Suprapubic skin (tissue), 4 donors: ENCODE measurements around the gene SPIB. TPM values are rescaled to one million over a fixed set of nuclear protein-coding genes. Genes with fewer than 3 reads are reported as not detected.

Experiments
- DNase-seq, 2 donors: peaks; one replicate each; pipeline ENCODE4 v3.0.0-alpha.2; 2019; ENCODE audit warnings: low spot score in 2 of 2
- H3K27ac ChIP-seq: fragments of 200-600 bp; sonication (generic); one replicate; pipeline ENCODE4 v1.5.1; 2019
- H3K27me3 ChIP-seq: fragments of 200-600 bp; sonication (generic); one replicate; pipeline ENCODE4 v1.5.1; 2019
- H3K36me3 ChIP-seq: fragments of 200-600 bp; sonication (generic); one replicate; pipeline ENCODE4 v1.5.1; 2019
- H3K4me1 ChIP-seq: fragments of 200-600 bp; sonication (generic); one replicate; pipeline ENCODE4 v1.5.1; 2019
- H3K4me3 ChIP-seq: fragments of 200-600 bp; sonication (generic); one replicate; pipeline ENCODE4 v1.5.1; 2019; ENCODE audit warnings: mild to moderate bottlenecking
- H3K9me3 ChIP-seq: fragments of 200-600 bp; sonication (generic); one replicate; pipeline ENCODE4 v1.5.1; 2019
- EP300 ChIP-seq: sonication (generic); formaldehyde crosslinking; IDR thresholded peaks from one replicate; pipeline ENCODE4 v1.6.1; 2017; ENCODE audit warnings: antibody characterized with exemption
- POLR2A ChIP-seq, 2 donors: fragments of 450-650 bp; IDR thresholded peaks; one replicate each; pipeline ENCODE4 v1.6.1; 2017; ENCODE audit warnings: antibody characterized with exemption in 2 of 2, mild to moderate bottlenecking in 2 of 2, moderate library complexity in 2 of 2
- POLR2AphosphoS5 ChIP-seq, 3 donors: sonication (generic); formaldehyde crosslinking; IDR thresholded peaks; one replicate each; pipeline ENCODE4 v1.6.1; 2017; ENCODE audit warnings: antibody characterized with exemption in 3 of 3
- WGBS: methylation state at CpG from one replicate; pipeline ENCODE4 v1.1.5; 2018; 5-methylcytosine and 5-hydroxymethylcytosine counted together
- total RNA-seq, 4 donors: library from RNA; depleted of rRNA; stranded (reverse); fragments of >200 nt; gene quantifications; one replicate each; pipeline ENCODE4 v1.1.0, GENCODE V29; 2016
- TF ChIP-seq, protein P1 (sequence below), 2 donors: fragments of 200-600 bp in 1 of 2; fragments of 450-650 bp in 1 of 2; sonication (generic) in 1 of 2; IDR thresholded peaks; one replicate each; pipeline ENCODE4 v1.5.1; 2016 to 2019; ENCODE audit warnings: antibody characterized with exemption in 2 of 2, mild to moderate bottlenecking in 1 of 2, moderate library complexity in 1 of 2

SPIB gene
- total RNA-seq, 4 donors from 2014 or later, result not detected

DNA sequence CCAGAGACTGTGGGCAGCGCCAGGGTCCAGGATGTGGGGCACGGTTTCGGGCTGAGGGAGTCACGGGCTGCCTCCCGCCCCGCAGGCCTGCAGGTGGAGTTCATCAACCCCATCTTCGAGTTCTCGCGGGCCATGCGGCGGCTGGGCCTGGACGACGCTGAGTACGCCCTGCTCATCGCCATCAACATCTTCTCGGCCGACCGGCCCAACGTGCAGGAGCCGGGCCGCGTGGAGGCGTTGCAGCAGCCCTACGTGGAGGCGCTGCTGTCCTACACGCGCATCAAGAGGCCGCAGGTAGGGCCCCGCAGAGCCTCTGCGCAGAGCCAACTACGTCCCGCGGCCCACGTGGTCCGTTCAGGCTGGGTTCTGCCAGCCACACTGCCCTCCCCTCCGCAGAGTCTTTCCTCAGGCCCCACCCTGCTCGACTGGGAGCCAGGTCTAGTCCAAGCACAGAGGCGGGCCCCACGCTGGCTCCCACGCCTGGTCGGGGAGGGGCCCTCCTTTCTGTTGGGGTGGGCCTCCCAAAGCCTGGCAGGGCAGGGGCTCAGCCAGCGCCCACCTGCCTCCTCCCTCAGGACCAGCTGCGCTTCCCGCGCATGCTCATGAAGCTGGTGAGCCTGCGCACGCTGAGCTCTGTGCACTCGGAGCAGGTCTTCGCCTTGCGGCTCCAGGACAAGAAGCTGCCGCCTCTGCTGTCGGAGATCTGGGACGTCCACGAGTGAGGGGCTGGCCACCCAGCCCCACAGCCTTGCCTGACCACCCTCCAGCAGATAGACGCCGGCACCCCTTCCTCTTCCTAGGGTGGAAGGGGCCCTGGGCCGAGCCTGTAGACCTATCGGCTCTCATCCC, 36.6 kb upstream of the SPIB start:
- no peak for DNase-seq
- peaks cover 56% of the 10 kb centered on the region for H3K36me3 ChIP-seq
- no peak for TF ChIP-seq POLR2A (IDR thresholded peaks at IDR 0.05)
- no peak for TF ChIP-seq POLR2AphosphoS5 (IDR thresholded peaks at IDR 0.05)
- TF ChIP-seq, protein P1, sequence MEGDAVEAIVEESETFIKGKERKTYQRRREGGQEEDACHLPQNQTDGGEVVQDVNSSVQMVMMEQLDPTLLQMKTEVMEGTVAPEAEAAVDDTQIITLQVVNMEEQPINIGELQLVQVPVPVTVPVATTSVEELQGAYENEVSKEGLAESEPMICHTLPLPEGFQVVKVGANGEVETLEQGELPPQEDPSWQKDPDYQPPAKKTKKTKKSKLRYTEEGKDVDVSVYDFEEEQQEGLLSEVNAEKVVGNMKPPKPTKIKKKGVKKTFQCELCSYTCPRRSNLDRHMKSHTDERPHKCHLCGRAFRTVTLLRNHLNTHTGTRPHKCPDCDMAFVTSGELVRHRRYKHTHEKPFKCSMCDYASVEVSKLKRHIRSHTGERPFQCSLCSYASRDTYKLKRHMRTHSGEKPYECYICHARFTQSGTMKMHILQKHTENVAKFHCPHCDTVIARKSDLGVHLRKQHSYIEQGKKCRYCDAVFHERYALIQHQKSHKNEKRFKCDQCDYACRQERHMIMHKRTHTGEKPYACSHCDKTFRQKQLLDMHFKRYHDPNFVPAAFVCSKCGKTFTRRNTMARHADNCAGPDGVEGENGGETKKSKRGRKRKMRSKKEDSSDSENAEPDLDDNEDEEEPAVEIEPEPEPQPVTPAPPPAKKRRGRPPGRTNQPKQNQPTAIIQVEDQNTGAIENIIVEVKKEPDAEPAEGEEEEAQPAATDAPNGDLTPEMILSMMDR (IDR thresholded peaks at IDR 0.05), result no peak
- TF ChIP-seq EP300, result no peak
- WGBS, result 87% methylated on average over 26 of the region's 58 CpGs
- H3K9me3 ChIP-seq, result no peaks in the 10 kb centered on the region
- no peaks in the 10 kb centered on the region for H3K27me3 ChIP-seq
- H3K27ac ChIP-seq, result no peak overlapping the region
- H3K4me1 ChIP-seq, result peaks cover 31% of the 10 kb centered on the region
- H3K4me3 ChIP-seq, result no peak overlapping the region

DNA sequence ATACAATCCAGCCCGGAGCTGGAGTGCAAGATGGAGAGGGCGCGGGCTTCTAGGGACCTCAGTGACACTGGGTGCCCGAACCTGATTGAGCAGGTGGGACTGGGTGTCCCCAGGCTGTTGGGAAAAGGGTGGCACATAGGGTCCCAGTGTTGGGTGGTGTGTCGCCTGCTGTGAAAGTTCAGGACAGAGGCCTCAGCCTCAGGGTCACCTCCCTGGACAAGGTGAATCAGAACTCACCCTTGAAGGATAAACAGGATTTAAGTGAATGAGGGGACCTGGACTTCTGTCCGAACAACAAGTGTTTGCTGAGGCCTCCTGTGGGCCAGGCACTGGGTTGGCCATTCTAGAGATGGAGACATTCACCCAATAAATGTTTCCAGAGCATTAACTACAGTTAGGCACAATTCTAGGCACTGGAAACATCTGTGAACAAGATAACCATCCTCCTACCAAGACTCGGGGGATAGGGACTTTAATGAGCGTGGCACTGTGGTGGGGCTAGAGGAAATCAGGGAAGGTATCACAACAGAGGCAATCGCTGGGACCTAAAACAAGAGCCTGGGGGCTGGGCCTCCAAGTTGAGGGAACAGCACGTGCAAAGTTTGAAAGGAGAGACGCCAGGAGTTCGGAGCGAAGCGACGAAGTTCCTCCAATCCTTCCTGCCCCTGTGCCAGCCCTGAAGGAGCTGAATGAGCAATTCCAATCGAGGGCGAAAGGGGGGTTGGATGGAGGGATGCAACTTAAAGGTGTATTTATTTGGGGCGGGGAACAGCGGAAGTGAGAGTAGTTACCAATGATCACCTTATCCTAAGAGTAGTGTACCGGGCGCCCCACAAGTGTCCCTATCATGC, 35.5 kb upstream of the SPIB start:
- Histone ChIP-seq H3K27ac (peak overlapping the region; percentile 82), H3K9me3 (no peaks in the 10 kb centered on the region), H3K4me3 (peak overlapping the region; percentile 81), H3K27me3 (no peaks in the 10 kb centered on the region), H3K36me3 (peaks cover 49% of the 10 kb centered on the region), H3K4me1 (peaks cover 26% of the 10 kb centered on the region)
- TF ChIP-seq POLR2AphosphoS5 (IDR thresholded peaks at IDR 0.05) (no peak), POLR2A (IDR thresholded peaks at IDR 0.05) (no peak), EP300 (no peak)
- TF ChIP-seq, protein P1 (IDR thresholded peaks at IDR 0.05), result no peak
- WGBS, result 45% methylated on average over 21 of the region's 21 CpGs
- DNase-seq, result no peak

DNA sequence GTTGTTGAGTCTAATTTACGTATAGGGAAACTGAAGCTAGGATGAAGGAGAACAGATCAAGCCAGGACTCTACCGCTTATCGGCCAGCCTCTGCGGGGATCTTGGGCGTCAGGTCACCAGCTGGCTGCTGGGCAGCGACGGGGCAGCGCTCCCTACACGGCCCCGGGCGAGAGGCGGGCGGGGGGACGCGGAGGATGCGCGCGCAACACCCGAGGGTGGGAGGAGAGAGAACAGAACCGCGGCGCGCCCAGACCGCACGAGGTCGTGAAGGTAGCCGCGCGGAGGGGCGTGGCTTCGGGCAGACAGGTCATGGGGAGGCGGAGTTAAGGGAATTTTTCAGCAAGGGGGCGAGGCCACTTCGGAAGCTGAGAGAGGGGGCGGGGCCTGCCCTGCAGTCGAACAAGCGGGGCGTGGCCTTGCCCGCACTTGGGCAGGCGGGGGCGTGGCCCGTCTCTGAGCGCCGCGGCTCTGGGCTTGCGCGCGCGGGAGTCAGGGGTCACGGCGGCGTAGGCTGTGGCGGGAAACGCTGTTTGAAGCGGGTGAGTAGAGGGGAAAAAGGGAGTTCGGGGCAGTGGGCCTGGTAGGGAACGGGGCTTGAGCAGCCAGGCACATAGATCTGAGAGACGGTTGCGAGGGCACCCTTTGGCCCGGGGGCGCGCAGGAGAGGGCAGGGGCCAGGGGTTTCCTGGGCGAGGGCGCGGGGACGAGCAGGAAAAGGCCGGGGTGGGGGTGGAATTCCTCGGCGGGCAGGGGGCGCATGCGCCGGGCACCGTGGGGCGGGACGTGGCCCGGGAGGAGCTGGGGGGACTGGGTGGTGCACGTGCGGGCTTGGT, 34.7 kb upstream of the SPIB start, which contains the start of gene POLD1:
Gene POLD1, plus strand, starts transcription at position 496 of the 833 bp plus-strand sequence. CDS start 14,505 bp downstream, outside the sequence.
- peaks cover 41% of the 10 kb centered on the region for H3K36me3 ChIP-seq
- H3K27me3 ChIP-seq, result no peaks in the 10 kb centered on the region
- peaks cover 26% of the 10 kb centered on the region for H3K4me1 ChIP-seq
- peak; percentile 98 for DNase-seq
- H3K27ac ChIP-seq, result peak within 1 kb of the TSS; percentile 82
- TF ChIP-seq EP300 (no peak), POLR2A (IDR thresholded peaks at IDR 0.05) (peak in 1 of 2 donors; percentile 40), POLR2AphosphoS5 (IDR thresholded peaks at IDR 0.05) (peak in 2 of 3 donors; percentile 26 to 40)
- TF ChIP-seq, protein P1 (IDR thresholded peaks at IDR 0.05), result no peak
- WGBS, result 1% methylated on average over 51 of the region's 78 CpGs
- no peaks in the 10 kb centered on the region for H3K9me3 ChIP-seq
- peak within 1 kb of the TSS; percentile 81 for H3K4me3 ChIP-seq

DNA sequence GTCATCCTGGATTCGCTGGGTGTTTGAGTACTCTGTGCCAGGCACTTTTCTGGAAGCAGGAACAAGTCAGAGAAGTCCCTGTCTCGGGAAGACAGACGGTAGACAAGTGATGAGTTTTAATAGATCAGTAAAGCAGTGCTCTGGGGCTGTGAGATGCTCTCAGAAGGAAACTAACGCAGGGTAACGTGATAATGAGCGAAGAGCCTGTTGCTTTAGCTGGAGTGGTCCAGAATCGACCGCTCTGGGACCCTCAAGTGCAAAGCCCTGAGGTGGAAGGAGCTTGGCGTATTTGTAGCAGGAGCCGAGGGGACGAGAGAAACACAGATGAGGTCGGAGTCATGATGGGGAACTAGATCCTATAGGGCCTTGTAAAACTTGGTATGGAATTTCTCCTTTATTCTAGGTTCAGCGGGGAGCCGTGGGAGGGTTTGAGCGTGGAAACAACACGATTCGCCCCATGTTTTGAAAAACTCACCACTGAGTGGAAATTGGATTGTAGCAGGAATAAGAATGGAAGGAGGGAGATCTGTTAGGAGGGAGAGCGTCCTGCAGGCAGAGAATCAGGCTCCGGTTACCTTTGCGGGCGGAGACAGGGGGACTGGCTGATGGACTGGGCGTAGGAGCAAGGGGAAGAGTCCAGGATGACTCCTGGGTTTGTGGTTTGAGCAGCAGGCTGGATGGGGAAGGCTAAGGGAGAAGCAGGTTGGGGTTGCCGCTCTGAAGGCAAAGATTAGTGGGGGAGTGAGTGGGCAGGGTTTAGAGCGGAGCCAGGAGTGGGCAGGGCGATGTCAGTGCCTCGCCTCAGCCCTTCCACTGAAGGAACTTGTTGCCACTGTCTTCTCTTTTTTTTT, 33.8 kb upstream of the SPIB start:
- Histone ChIP-seq H3K4me3 (peak overlapping the region; percentile 81), H3K9me3 (no peaks in the 10 kb centered on the region), H3K36me3 (peaks cover 33% of the 10 kb centered on the region), H3K4me1 (peaks cover 26% of the 10 kb centered on the region), H3K27ac (peak overlapping the region; percentile 82), H3K27me3 (no peaks in the 10 kb centered on the region)
- no peak for DNase-seq
- TF ChIP-seq, protein P1 (IDR thresholded peaks at IDR 0.05), result no peak
- TF ChIP-seq POLR2A (IDR thresholded peaks at IDR 0.05) (no peak), POLR2AphosphoS5 (IDR thresholded peaks at IDR 0.05) (no peak), EP300 (no peak)
- WGBS, result 7% methylated on average over 26 of the region's 26 CpGs
